Ishikawa (cell line): ENCODE data around the gene SLF1.

Experiments
- CEBPB ChIP-seq: IDR thresholded peaks from 2 replicates; pipeline ENCODE4 v1.6.1; 2012
- CREB1 ChIP-seq: IDR thresholded peaks from 2 replicates; pipeline ENCODE4 v1.6.1; 2012; ENCODE audit warnings: low read depth
- EGR1 ChIP-seq: IDR thresholded peaks from 2 replicates; pipeline ENCODE4 v1.6.1; 2012
- EP300 ChIP-seq: IDR thresholded peaks from 2 replicates; pipeline ENCODE4 v1.6.1; 2012; ENCODE audit warnings: borderline replicate concordance
- FOXM1 ChIP-seq: IDR thresholded peaks from 2 replicates; pipeline ENCODE4 v1.6.1; 2012; ENCODE audit warnings: low read depth, borderline replicate concordance
- MAX ChIP-seq: IDR thresholded peaks from 2 replicates; pipeline ENCODE4 v1.6.1; 2012
- NFIC ChIP-seq: IDR thresholded peaks from 2 replicates; pipeline ENCODE4 v1.6.1; 2012
- RAD21 ChIP-seq: IDR thresholded peaks from 2 replicates; pipeline ENCODE4 v1.6.1; 2012; ENCODE audit warnings: low read depth
- REST ChIP-seq: IDR thresholded peaks from 2 replicates; pipeline ENCODE4 v1.6.1; 2012; ENCODE audit warnings: low read depth, mild to moderate bottlenecking
- TAF1 ChIP-seq: IDR thresholded peaks from 2 replicates; pipeline ENCODE4 v1.6.1; 2012; ENCODE audit warnings: low read depth, mild to moderate bottlenecking
- TCF12 ChIP-seq: IDR thresholded peaks from 2 replicates; pipeline ENCODE4 v1.6.1; 2012; ENCODE audit warnings: low read depth
- TEAD4 ChIP-seq: IDR thresholded peaks from 2 replicates; pipeline ENCODE4 v1.6.1; 2012
- USF1 ChIP-seq: IDR thresholded peaks from 2 replicates; pipeline ENCODE4 v1.6.1; 2012
- YY1 ChIP-seq: IDR thresholded peaks from 2 replicates; pipeline ENCODE4 v1.6.1; 2012; ENCODE audit warnings: low read depth
- ZBTB7A ChIP-seq: IDR thresholded peaks from 2 replicates; pipeline ENCODE4 v1.6.1; 2012; ENCODE audit warnings: low read depth

The SLF1 gene

GRCh38 chr5:94667937-94668336 lies 49.5 kb downstream of the SLF1 start:
- TF ChIP-seq USF1 (no peak), NFIC (no peak), EP300 (no peak), TAF1 (no peak)

- TF ChIP-seq CREB1: no peak
- no peak for TF ChIP-seq TCF12
- TF ChIP-seq TAF1: no peak
- TF ChIP-seq EGR1: no peak
- TF ChIP-seq MAX: no peak
- no peak for TF ChIP-seq YY1
- TF ChIP-seq NFIC: no peak
- no peak for TF ChIP-seq USF1
- no peak for TF ChIP-seq EP300
- no peak for TF ChIP-seq RAD21
- TF ChIP-seq REST: no peak
Observed at GRCh38 chr5:94670726-94671125, 52.3 kb downstream of the SLF1 start.

GRCh38 chr5:94672746-94673145 lies 54.3 kb downstream of the SLF1 start:
- TF ChIP-seq TAF1: no peak
- TF ChIP-seq CEBPB: no peak
- no peak for TF ChIP-seq USF1
- no peak for TF ChIP-seq YY1

GRCh38 chr5:94674490-94675382 lies 56.3 kb downstream of the SLF1 start:
- TF ChIP-seq YY1 (no peak), NFIC (peak; percentile 67)

- TF ChIP-seq ZBTB7A (no peak), MAX (no peak), EGR1 (no peak), EP300 (no peak), RAD21 (no peak), CEBPB (no peak), REST (no peak), USF1 (no peak), YY1 (no peak), NFIC (no peak), TEAD4 (no peak), TCF12 (no peak), FOXM1 (no peak), CREB1 (no peak), TAF1 (no peak)
Observed at GRCh38 chr5:94675965-94676618, 57.6 kb downstream of the SLF1 start.
